ENCODE results near the gene ATP6V1F. TPM values are rescaled to one million over a fixed set of nuclear protein-coding genes. Genes with fewer than 3 reads are reported as not detected.

Gene ATP6V1F
- polyA plus RNA-seq, 3 donors: 213 to 268 (median 215) TPM

- DNase-seq (ENCODE audit: low read depth in 3 of 3, low spot score in 2 of 3): no peak
Observed at GRCh38 chr7:128847721-128848211, 14.9 kb upstream of the ATP6V1F start.

GRCh38 chr7:128848289-128849155 lies 14.1 kb upstream of the ATP6V1F start:
- DNase-seq (ENCODE audit: low read depth in 3 of 3, low spot score in 2 of 3): no peak

GRCh38 chr7:128849156-128849515 lies 13.5 kb upstream of the ATP6V1F start:
- DNase-seq (ENCODE audit: low read depth in 3 of 3, low spot score in 2 of 3): no peak

GRCh38 chr7:128849804-128850490 lies 12.7 kb upstream of the ATP6V1F start:
- DNase-seq (ENCODE audit: low read depth in 3 of 3, low spot score in 2 of 3): no peak

- DNase-seq (ENCODE audit: low read depth in 3 of 3, low spot score in 2 of 3): no peak
Observed at GRCh38 chr7:128852537-128853254, 10.0 kb upstream of the ATP6V1F start.

GRCh38 chr7:128853799-128854198 lies 8.9 kb upstream of the ATP6V1F start:
- DNase-seq (ENCODE audit: low read depth in 3 of 3, low spot score in 2 of 3): no peak

GRCh38 chr7:128854396-128854795 lies 8.3 kb upstream of the ATP6V1F start:
- DNase-seq (ENCODE audit: low read depth in 3 of 3, low spot score in 2 of 3): no peak

- DNase-seq (ENCODE audit: low read depth in 3 of 3, low spot score in 2 of 3): no peak
Observed at GRCh38 chr7:128855559-128855958, 7.1 kb upstream of the ATP6V1F start.

- no peak for DNase-seq (ENCODE audit: low read depth in 3 of 3, low spot score in 2 of 3)
Observed at GRCh38 chr7:128856001-128856718, 6.5 kb upstream of the ATP6V1F start.

- DNase-seq (ENCODE audit: low read depth in 3 of 3, low spot score in 2 of 3): no peak
Observed at GRCh38 chr7:128858380-128859231, 4.0 kb upstream of the ATP6V1F start.

GRCh38 chr7:128859232-128860157 lies 3.2 kb upstream of the ATP6V1F start:
- DNase-seq (ENCODE audit: low read depth in 3 of 3, low spot score in 2 of 3): no peak

GRCh38 chr7:128860158-128861073 lies 2.2 kb upstream of the ATP6V1F start:
- no peak for DNase-seq (ENCODE audit: low read depth in 3 of 3, low spot score in 2 of 3)

- DNase-seq (ENCODE audit: low read depth in 3 of 3, low spot score in 2 of 3): no peak
Observed at GRCh38 chr7:128861957-128862570, 592 bp upstream of the ATP6V1F start.

GRCh38 chr7:128863433-128863989 lies 855 bp downstream of the ATP6V1F start:
- no peak for DNase-seq (ENCODE audit: low read depth in 3 of 3, low spot score in 2 of 3)

GRCh38 chr7:128865303-128865702 lies 2.6 kb downstream of the ATP6V1F start:
- no peak for DNase-seq (ENCODE audit: low read depth in 3 of 3, low spot score in 2 of 3)

GRCh38 chr7:128865996-128866877 lies 3.6 kb downstream of the ATP6V1F start:
- DNase-seq (ENCODE audit: low read depth in 3 of 3, low spot score in 2 of 3): no peak

Measured in right renal cortex interstitium (tissue), 3 donors.